HUES6 (cell line): ENCODE data around the gene HS6ST2.

Source experiments
- H3K27ac ChIP-seq: 2 replicates; pipeline ENCODE4 v1.7.0; 2013; ENCODE audit warnings: low read depth, mild to moderate bottlenecking, low read length, inconsistent platforms
- H3K27me3 ChIP-seq: 2 replicates; pipeline ENCODE4 v1.6.1; 2013; ENCODE audit warnings: low read length; ENCODE audit not compliant: control insufficient read depth, insufficient read depth
- H3K36me3 ChIP-seq: 2 replicates; pipeline ENCODE4 v1.6.1; 2013; ENCODE audit warnings: low read length; ENCODE audit not compliant: control insufficient read depth, insufficient read depth
- H3K4me1 ChIP-seq: 2 replicates; pipeline ENCODE4 v1.6.1; 2013; ENCODE audit warnings: low read length; ENCODE audit not compliant: control insufficient read depth, insufficient read depth
- H3K4me3 ChIP-seq: 2 replicates; pipeline ENCODE4 v1.5.1; 2013; ENCODE audit warnings: low read depth, low read length
- H3K9ac ChIP-seq: one replicate; pipeline ENCODE4 v1.6.1; 2013; ENCODE audit warnings: mild to moderate bottlenecking, low read length
- H3K9me3 ChIP-seq: 2 replicates; pipeline ENCODE4 v1.6.1; 2013; ENCODE audit warnings: low read depth, low read length; ENCODE audit not compliant: control insufficient read depth, insufficient read depth

Gene HS6ST2

DNA sequence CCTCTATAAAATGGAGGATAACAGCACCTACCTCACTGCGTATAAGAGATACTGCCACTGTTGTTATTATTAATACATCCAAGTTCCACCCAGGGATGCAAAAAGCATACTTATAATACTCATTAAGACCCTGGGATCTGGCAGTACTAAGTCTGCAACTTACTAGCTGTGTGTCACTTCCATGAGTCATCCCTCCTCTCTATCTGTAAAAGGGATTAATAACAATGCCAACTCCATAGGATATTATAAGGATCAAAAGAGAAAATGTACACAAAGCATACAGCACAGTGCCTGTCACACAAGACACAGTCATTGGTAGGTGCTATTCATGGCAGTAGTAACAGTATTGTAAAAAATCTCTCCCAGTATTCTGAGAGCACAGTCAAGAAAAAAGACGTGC, 216.7 kb downstream of the HS6ST2 start:
- Histone ChIP-seq H3K9me3 (no peaks in the 10 kb centered on the region), H3K27ac (no peak overlapping the region)

DNA sequence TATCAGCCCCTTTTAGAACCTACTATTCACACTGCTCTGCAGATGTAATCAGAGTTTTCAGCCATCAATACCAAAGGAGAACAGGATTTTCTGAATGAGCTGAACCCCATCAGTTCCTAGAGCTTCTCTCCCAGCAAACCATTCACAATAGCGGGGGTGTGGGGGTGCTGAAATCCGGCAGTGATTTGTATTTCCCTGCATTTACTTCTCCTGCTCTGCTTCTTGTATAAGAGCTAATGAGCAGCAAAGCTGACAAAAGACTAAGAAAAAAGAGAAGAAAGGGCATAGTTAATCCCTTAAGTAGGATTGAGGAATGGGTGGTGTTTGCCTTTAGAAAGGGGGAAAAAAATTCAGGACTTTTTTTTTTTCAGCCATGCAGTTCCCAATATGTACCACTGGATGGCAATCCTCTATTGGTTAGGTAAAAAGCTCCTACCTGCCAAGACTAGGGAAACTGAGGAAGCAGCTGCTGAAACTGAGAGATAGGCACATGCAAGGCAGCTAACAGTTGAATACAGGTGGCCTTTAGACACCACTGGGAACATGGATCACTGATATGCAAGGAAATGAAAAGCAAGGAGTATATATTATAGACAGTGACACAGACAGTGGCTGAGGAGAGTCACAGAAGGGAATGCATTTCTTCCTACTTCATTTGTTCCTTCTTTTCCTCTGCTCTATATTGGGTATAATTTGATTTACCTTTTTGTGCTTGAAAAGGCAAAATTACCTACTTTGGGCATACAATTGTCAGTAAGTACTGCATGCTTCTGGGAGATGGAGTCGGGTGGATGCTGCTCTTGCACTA, 217.9 kb downstream of the HS6ST2 start:
- Histone ChIP-seq H3K4me3 (no peak overlapping the region), H3K9me3 (no peaks in the 10 kb centered on the region), H3K27ac (no peak overlapping the region), H3K4me1 (peaks cover 50% of the 10 kb centered on the region), H3K27me3 (peaks cover 72% of the 10 kb centered on the region), H3K9ac (no peak overlapping the region), H3K36me3 (no peaks in the 10 kb centered on the region)

More for the DNA sequence above, 216.7 kb downstream of the HS6ST2 start:
- H3K36me3 ChIP-seq, result no peaks in the 10 kb centered on the region
- no peak overlapping the region for H3K9ac ChIP-seq
- peaks cover 50% of the 10 kb centered on the region for H3K4me1 ChIP-seq
- peaks cover 81% of the 10 kb centered on the region for H3K27me3 ChIP-seq
- H3K4me3 ChIP-seq, result no peak overlapping the region

DNA sequence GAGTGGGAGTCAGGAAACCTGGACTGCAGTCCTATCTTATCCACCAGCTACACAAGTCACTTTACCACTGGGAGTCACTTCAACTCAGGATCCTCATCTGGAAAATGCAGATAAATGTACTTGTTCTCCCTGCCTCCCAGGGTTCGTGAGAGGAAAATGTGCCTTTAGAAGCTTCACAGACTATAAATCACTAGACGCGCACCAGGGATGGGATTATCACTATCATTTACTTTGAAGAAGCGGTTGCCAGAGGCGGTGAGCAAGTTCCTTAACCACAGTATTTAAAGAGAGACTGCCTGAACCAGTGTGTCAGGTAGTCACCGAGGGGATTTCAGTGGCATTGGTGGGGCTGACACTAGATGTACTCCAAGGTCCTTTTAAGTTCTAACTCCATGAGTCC, 219.5 kb downstream of the HS6ST2 start:
- H3K4me3 ChIP-seq, result no peak overlapping the region
- H3K9me3 ChIP-seq, result no peaks in the 10 kb centered on the region
- peaks cover 50% of the 10 kb centered on the region for H3K4me1 ChIP-seq
- H3K27ac ChIP-seq, result no peak overlapping the region
- no peak overlapping the region for H3K9ac ChIP-seq
- H3K36me3 ChIP-seq, result no peaks in the 10 kb centered on the region
- peaks cover 57% of the 10 kb centered on the region for H3K27me3 ChIP-seq

DNA sequence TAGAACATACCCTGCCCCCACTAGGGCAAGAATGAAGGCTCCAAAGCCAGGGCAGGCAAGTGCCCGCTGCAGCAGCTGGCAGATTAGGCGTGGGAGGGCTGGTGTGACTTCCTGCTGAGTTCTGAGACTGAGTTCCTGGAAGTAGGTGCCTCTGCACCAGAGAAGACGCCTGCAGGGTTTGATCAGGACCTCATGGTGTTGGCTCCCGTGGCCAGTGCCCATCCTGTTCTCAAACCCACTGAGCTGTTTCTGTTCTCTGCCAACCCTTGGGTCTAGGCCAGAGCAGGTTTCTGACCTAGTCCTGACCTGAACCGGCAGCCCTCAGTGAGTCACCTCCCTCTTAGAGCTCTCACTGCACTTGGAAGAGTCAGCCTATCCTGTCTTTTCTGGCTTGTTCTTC, 220.7 kb downstream of the HS6ST2 start:
- no peaks in the 10 kb centered on the region for H3K36me3 ChIP-seq
- peaks cover 50% of the 10 kb centered on the region for H3K27me3 ChIP-seq
- no peak overlapping the region for H3K9ac ChIP-seq
- H3K4me3 ChIP-seq, result no peak overlapping the region
- H3K4me1 ChIP-seq, result peaks cover 39% of the 10 kb centered on the region
- no peak overlapping the region for H3K27ac ChIP-seq
- H3K9me3 ChIP-seq, result no peaks in the 10 kb centered on the region

DNA sequence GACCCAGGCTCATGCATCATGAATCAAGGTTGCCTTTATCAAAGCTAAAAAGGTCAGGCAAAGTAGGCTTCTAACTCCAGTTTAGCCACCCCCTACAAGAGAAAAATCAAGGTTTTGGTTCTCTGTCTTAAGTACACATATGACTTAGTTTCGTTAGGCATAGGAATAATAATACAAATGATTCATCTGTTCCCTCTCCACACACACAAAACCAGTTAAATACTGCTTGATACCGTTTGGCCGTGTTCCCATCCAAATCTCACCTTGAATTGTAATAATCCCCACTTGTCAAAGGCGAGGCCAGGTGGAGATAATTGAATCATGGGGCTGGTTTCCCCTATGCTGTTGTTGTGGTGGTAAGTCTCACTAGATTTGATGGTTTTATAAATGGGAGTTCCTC, 226.2 kb downstream of the HS6ST2 start:
- H3K27me3 ChIP-seq, result peaks cover 15% of the 10 kb centered on the region; the same call in 1 of the 2 replicates
- no peak overlapping the region for H3K27ac ChIP-seq
- H3K36me3 ChIP-seq, result no peaks in the 10 kb centered on the region
- H3K4me1 ChIP-seq, result peaks cover 10% of the 10 kb centered on the region; the same call in 1 of the 2 replicates
- no peak overlapping the region for H3K9ac ChIP-seq
- H3K4me3 ChIP-seq, result no peak overlapping the region
- no peaks in the 10 kb centered on the region for H3K9me3 ChIP-seq

DNA sequence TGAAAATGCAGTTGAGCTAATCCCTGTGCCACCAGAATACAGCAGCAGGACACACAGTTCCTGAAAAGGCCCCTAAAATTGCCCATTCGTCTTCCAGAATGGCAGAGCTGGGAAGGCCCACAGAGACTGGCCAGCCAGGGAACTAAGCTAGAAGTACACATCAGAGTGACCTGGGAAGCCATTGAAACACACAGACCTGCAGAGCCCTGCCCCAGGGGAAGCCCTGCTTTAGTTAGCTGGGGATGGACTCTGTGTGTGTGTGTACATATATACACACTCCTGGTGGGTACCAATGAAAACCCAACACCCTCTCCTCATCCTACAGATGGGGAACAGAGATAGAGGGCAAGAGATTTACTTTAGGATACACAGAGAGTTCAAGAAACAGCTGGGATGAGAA, 227.7 kb downstream of the HS6ST2 start:
- H3K9me3 ChIP-seq, result no peaks in the 10 kb centered on the region
- no peak overlapping the region for H3K27ac ChIP-seq
- no peak overlapping the region for H3K4me3 ChIP-seq
- no peak overlapping the region for H3K9ac ChIP-seq
- H3K36me3 ChIP-seq, result no peaks in the 10 kb centered on the region
- H3K4me1 ChIP-seq, result peaks cover 6% of the 10 kb centered on the region; the same call in 1 of the 2 replicates
- peaks cover 10% of the 10 kb centered on the region; the same call in 1 of the 2 replicates for H3K27me3 ChIP-seq

DNA sequence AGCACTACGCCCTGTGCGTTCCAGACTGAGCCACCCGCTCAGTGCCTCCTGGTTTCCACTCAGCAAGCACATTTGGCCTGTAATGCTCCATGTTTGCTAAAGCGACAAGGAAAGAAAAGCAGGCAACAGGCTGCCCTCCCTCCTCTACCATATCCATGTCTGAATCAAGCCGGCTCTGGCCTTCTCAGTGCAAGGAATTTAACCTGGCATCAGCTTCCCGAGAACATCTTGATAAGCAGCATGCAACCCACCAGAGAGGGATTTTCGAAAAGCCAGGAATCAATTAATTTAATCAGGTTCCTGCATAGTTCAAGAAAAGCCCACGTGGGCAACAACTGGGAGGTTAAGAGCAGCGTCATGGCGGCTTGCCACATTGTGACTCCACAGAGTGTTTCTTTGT, 228.2 kb downstream of the HS6ST2 start:
- Histone ChIP-seq H3K4me3 (no peak overlapping the region), H3K4me1 (peaks cover 6% of the 10 kb centered on the region; the same call in 1 of the 2 replicates), H3K9me3 (no peaks in the 10 kb centered on the region), H3K27ac (no peak overlapping the region), H3K36me3 (no peaks in the 10 kb centered on the region), H3K9ac (no peak overlapping the region), H3K27me3 (peaks cover 10% of the 10 kb centered on the region; the same call in 1 of the 2 replicates)

DNA sequence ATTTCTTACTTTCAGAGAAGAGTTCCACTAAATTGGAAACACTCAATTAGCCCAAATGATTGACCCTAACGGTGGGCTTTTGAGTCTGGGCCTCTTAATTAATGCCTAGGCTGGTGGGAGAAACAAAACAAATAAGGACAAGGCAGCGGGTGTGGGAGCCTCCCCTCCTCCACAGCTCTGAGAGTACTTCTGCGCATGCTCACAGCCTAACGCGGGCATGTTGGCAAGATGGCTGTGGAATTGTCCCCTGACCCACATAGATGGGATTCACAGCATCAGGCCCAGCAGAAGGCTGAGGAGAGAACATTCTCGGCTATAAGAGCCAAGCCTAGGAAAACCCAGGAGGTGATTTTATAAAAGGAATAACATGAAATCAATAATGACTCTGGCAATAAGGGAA, 230.1 kb downstream of the HS6ST2 start:
- H3K4me3 ChIP-seq, result no peak overlapping the region
- peaks cover 10% of the 10 kb centered on the region; the same call in 1 of the 2 replicates for H3K27me3 ChIP-seq
- no peak overlapping the region for H3K9ac ChIP-seq
- H3K4me1 ChIP-seq, result no peaks in the 10 kb centered on the region
- H3K36me3 ChIP-seq, result no peaks in the 10 kb centered on the region
- H3K27ac ChIP-seq, result no peak overlapping the region
- H3K9me3 ChIP-seq, result no peaks in the 10 kb centered on the region

DNA sequence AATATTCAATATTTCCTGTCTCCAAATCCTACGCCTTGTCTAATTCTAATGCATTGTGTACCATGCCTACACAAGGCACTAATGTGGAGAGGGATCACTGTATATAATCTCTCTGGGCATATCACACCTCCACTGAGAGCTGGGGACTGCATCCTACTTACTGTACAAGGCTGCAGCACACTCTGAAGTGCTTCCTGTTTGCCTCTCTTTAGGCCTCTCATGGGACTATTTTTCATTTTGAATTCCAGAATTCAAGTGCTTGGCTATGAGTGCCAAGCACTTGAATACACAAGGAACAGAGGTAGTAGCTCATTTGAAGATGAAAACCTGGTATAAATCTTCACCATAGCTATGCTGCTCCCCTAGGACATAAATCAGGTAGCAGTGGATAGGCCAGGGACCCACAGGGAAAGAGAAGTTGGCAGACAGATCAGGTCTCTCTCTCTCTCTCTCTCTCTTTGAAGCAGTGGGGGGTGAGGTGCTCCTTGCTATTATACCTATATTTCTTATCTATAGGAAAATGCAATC, 239.9 kb downstream of the HS6ST2 start:
- no peak overlapping the region for H3K9ac ChIP-seq
- H3K36me3 ChIP-seq, result no peaks in the 10 kb centered on the region
- peaks cover 18% of the 10 kb centered on the region; the same call in 1 of the 2 replicates for H3K27me3 ChIP-seq
- H3K4me1 ChIP-seq, result no peaks in the 10 kb centered on the region
- H3K27ac ChIP-seq, result no peak overlapping the region
- H3K9me3 ChIP-seq, result no peaks in the 10 kb centered on the region
- H3K4me3 ChIP-seq, result no peak overlapping the region

DNA sequence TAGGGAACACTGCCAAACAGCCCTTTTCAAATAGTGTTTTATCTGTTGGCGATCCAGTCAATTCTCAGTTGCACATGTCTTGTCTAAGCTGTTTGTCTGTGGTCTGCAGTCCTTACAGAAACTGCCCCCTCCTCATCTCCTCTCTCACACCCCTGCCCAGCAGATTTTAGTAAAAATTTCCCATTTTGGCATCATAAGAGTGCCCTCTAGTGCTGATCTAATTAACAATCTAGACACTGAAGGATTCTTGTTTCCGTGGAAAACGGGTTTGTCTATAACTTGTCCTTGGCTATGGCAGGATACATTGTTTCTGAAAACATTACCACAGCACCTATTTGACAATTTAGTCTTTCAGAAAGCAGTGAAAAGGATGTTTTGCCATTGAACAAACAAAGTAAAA, 242.4 kb downstream of the HS6ST2 start:
- no peaks in the 10 kb centered on the region for H3K9me3 ChIP-seq
- no peak overlapping the region for H3K27ac ChIP-seq
- H3K9ac ChIP-seq, result no peak overlapping the region
- H3K36me3 ChIP-seq, result no peaks in the 10 kb centered on the region
- H3K4me3 ChIP-seq, result no peak overlapping the region
- H3K4me1 ChIP-seq, result peaks cover 5% of the 10 kb centered on the region; the same call in 1 of the 2 replicates
- peaks cover 23% of the 10 kb centered on the region; the same call in 1 of the 2 replicates for H3K27me3 ChIP-seq

DNA sequence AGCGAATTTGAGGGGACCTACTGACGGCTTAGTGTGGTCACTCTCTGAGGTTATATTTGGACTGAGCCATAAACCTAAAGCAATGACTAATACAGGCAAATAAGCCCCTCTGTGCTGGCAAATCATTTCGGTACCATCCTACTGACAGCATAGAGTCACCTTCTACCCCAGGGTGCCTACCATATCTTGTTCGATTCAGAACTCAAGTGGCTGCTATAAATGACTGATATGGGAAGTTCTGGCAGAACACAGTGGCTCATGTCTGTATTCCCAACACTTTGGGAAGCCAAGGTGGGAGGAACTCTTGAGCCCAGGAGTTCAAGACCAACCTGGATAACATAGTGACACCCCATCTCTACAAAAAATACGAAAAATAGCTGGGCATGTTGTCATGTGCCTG, 243.5 kb downstream of the HS6ST2 start:
- Histone ChIP-seq H3K36me3 (no peaks in the 10 kb centered on the region), H3K4me1 (peaks cover 5% of the 10 kb centered on the region; the same call in 1 of the 2 replicates), H3K27me3 (peaks cover 23% of the 10 kb centered on the region; the same call in 1 of the 2 replicates), H3K4me3 (no peak overlapping the region), H3K27ac (no peak overlapping the region), H3K9me3 (no peaks in the 10 kb centered on the region), H3K9ac (no peak overlapping the region)
